ENCODE data around the gene RPTOR.
A peak's percentile ranks its signal among the peaks of the same experiment; 100 is the strongest.

RPTOR gene

DNA sequence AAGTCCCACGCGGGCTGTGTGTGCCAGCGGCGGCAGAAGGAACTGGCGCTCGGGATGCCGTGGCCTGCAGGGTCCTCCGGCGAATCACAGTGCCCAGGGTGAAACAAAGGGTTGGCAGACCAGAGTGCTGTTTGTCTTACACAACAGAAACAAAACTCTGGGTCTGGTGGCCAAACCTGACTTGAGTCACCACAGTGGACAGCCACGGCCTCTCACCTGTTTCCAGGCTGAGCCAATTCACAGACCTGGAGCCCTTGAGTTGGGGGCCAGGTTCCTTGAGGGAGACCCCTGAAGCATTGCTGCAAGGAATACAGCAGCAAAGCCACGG, 444.9 kb downstream of the RPTOR start:
- no peaks in the 10 kb centered on the region for H4K20me1 ChIP-seq (ENCODE audit: insufficient read depth, low read length)
- peak overlapping the region; percentile 88 for H3K4me2 ChIP-seq (ENCODE audit: low read length)
- H3K27me3 ChIP-seq (ENCODE audit: low read depth, low read length) = peaks cover 16% of the 10 kb centered on the region
- H3K27ac ChIP-seq (ENCODE audit: low read length) = no peak overlapping the region
- no peak overlapping the region for H2AFZ ChIP-seq (ENCODE audit: low read depth, low read length)
- H3K4me3 ChIP-seq (ENCODE audit: low read length) = peak overlapping the region; percentile 76
- H3K9me3 ChIP-seq (ENCODE audit: insufficient read depth, low read length) = no peaks in the 10 kb centered on the region
- peaks cover 19% of the 10 kb centered on the region for H3K4me1 ChIP-seq (ENCODE audit: low read length)
- no peaks in the 10 kb centered on the region for H3K36me3 ChIP-seq (replicated peaks; ENCODE audit: low read depth, low read length)
- no peak overlapping the region for H3K9ac ChIP-seq (ENCODE audit: low read length)
- peaks cover 9% of the 10 kb centered on the region for H3K79me2 ChIP-seq (ENCODE audit: low read length)
- TF ChIP-seq, protein P1, sequence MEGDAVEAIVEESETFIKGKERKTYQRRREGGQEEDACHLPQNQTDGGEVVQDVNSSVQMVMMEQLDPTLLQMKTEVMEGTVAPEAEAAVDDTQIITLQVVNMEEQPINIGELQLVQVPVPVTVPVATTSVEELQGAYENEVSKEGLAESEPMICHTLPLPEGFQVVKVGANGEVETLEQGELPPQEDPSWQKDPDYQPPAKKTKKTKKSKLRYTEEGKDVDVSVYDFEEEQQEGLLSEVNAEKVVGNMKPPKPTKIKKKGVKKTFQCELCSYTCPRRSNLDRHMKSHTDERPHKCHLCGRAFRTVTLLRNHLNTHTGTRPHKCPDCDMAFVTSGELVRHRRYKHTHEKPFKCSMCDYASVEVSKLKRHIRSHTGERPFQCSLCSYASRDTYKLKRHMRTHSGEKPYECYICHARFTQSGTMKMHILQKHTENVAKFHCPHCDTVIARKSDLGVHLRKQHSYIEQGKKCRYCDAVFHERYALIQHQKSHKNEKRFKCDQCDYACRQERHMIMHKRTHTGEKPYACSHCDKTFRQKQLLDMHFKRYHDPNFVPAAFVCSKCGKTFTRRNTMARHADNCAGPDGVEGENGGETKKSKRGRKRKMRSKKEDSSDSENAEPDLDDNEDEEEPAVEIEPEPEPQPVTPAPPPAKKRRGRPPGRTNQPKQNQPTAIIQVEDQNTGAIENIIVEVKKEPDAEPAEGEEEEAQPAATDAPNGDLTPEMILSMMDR (IDR thresholded peaks at IDR 0.05; ENCODE audit: low read depth, low read length) = no peak
- no peak for TF ChIP-seq EZH2phosphoT487 (IDR thresholded peaks at IDR 0.05; ENCODE audit: low read depth)

DNA sequence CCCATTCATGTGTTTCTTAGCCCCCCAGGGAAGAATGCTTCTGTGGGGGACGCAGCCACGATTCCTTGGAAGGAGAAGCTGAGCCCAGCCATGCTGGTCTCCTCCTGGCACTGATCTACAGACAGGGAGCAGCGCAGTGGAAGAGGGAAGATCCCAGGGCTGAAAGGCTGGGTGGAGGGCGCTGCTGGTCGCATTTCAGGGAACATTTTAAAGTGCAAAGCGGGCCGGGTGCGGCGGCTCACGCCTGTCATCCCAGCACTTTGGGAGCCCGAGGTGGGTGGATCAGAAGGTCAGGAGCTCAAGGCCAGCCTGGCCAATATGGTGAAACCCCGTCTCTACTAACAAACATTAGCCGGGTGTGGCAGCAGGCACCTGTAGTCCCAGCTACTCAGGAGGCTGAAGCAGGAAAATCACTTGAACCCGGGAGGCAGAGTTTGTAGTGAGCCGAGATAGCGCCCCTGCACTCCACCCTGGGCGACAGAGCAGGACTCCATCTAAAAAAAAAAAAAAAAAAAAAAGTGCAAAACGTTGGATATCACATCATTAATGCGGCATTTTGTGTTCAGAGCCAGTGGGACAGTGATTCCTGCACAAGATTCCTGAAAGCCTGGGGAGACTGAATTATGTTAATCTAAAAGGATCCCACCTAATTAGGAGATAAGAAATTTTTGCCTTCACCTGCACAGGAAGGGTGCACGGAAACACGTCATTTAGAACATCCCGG, 446.4 kb downstream of the RPTOR start:
- H3K27ac ChIP-seq (ENCODE audit: low read length) = no peak overlapping the region

DNA sequence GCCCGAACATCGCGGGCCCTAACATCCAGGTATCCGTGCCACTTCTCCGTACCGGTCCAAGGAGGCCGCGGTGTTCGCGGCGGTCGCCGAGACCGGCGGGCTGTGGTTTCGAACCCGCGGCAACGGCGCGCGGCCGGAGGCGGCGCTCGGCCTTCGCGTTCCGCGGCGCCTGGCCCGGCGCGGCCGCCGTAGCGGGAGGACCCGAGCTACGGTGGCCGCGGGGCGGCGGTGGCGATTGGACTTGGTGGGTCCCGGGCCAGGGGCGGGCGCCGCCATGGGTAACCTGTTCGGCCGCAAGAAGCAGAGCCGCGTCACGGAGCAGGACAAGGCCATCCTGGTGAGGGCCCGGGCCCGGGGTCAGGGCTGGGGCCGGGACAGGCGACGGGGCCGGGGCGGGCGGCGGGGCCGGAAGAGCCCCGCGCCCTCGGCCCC, 447.0 kb downstream of the RPTOR start, which contains the start of gene CHMP6:
TSS of gene CHMP6 (plus strand) at position 197 of the 432 bp plus-strand sequence. CDS start at position 275, 78 bp downstream.
- Histone ChIP-seq H3K27me3 (ENCODE audit: low read depth, low read length) (peaks cover 16% of the 10 kb centered on the region), H2AFZ (ENCODE audit: low read depth, low read length) (peak within 1 kb of the TSS; percentile 96), H3K36me3 (replicated peaks; ENCODE audit: low read depth, low read length) (no peaks in the 10 kb centered on the region), H3K4me3 (ENCODE audit: low read length) (peak within 1 kb of the TSS; percentile 84), H3K4me1 (ENCODE audit: low read length) (peaks cover 19% of the 10 kb centered on the region), H3K27ac (ENCODE audit: low read length) (no peak within 1 kb of the TSS), H3K79me2 (ENCODE audit: low read length) (peaks cover 9% of the 10 kb centered on the region), H3K4me2 (ENCODE audit: low read length) (peak within 1 kb of the TSS; percentile 97), H3K9ac (ENCODE audit: low read length) (peak within 1 kb of the TSS; percentile 72), H4K20me1 (ENCODE audit: insufficient read depth, low read length) (no peaks in the 10 kb centered on the region), H3K9me3 (ENCODE audit: insufficient read depth, low read length) (no peaks in the 10 kb centered on the region)
- no peak for TF ChIP-seq EZH2phosphoT487 (IDR thresholded peaks at IDR 0.05; ENCODE audit: low read depth)
- TF ChIP-seq, protein P1 (IDR thresholded peaks at IDR 0.05; ENCODE audit: low read depth, low read length) = no peak

More for the DNA sequence above, 446.4 kb downstream of the RPTOR start:
- Histone ChIP-seq H3K9me3 (ENCODE audit: insufficient read depth, low read length) (no peaks in the 10 kb centered on the region), H3K4me2 (ENCODE audit: low read length) (peak overlapping the region; percentile 55), H3K4me1 (ENCODE audit: low read length) (peaks cover 19% of the 10 kb centered on the region), H3K79me2 (ENCODE audit: low read length) (peaks cover 9% of the 10 kb centered on the region), H3K36me3 (replicated peaks; ENCODE audit: low read depth, low read length) (no peaks in the 10 kb centered on the region), H3K27me3 (ENCODE audit: low read depth, low read length) (peaks cover 16% of the 10 kb centered on the region), H2AFZ (ENCODE audit: low read depth, low read length) (peak overlapping the region; percentile 96), H3K9ac (ENCODE audit: low read length) (peak overlapping the region; percentile 72), H3K4me3 (ENCODE audit: low read length) (peak overlapping the region; percentile 84), H4K20me1 (ENCODE audit: insufficient read depth, low read length) (no peaks in the 10 kb centered on the region)
- no peak for TF ChIP-seq EZH2phosphoT487 (IDR thresholded peaks at IDR 0.05; ENCODE audit: low read depth)
- TF ChIP-seq, protein P1 (IDR thresholded peaks at IDR 0.05; ENCODE audit: low read depth, low read length) = no peak

- Histone ChIP-seq H3K4me1 (ENCODE audit: low read length) (peaks cover 19% of the 10 kb centered on the region), H4K20me1 (ENCODE audit: insufficient read depth, low read length) (no peaks in the 10 kb centered on the region)
Observed at GRCh38 chr17:80992077-80992947, 447.7 kb downstream of the RPTOR start.

More at GRCh38 chr17:80992077-80992947, 447.7 kb downstream of the RPTOR start:
- TF ChIP-seq, protein P1 (IDR thresholded peaks at IDR 0.05; ENCODE audit: low read depth, low read length) = no peak
- TF ChIP-seq EZH2phosphoT487 (IDR thresholded peaks at IDR 0.05; ENCODE audit: low read depth) = no peak
- Histone ChIP-seq H3K79me2 (ENCODE audit: low read length) (peaks cover 9% of the 10 kb centered on the region), H3K9me3 (ENCODE audit: insufficient read depth, low read length) (no peaks in the 10 kb centered on the region), H3K27ac (ENCODE audit: low read length) (no peak overlapping the region), H2AFZ (ENCODE audit: low read depth, low read length) (no peak overlapping the region), H3K36me3 (replicated peaks; ENCODE audit: low read depth, low read length) (no peaks in the 10 kb centered on the region), H3K4me2 (ENCODE audit: low read length) (peak overlapping the region; percentile 97), H3K9ac (ENCODE audit: low read length) (peak overlapping the region; percentile 72), H3K4me3 (ENCODE audit: low read length) (peak overlapping the region; percentile 84), H3K27me3 (ENCODE audit: low read depth, low read length) (peaks cover 11% of the 10 kb centered on the region)
